ENCODE data around the gene KLRG1.

Gene KLRG1

DNA sequence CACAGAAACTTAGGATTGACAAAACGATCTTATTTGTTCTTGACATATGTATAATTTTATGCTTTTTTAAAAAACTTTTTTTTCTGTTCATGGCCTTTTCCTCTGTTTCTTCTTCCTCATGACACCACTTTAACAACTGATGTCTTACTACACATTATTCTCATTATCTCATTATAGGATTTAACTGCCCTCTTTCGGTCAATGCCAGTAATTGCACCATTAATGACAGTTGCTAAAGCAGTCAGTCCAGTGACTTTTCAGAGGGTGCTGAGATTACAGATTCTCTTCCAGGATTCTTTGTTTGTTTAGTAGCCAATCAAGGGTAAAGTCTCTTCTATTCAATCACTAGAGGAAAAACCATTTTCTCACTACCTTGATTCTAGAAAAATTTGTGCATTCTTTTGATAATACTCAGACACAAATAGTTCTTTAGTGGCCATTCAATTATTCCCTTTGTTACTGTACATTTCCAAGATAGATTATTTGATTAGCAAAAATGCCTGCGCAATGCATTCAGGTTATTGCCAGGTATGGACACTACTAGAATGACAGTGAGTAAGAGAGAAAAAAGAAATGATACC is 50.1 kb downstream of the KLRG1 start:
- no peak overlapping the region for H3K27ac Mint-ChIP-seq
- H3K4me1 Mint-ChIP-seq, result no peaks in the 10 kb centered on the region
- H3K9me3 Mint-ChIP-seq, result no peaks in the 10 kb centered on the region
- no peaks in the 10 kb centered on the region for H3K36me3 Mint-ChIP-seq (ENCODE audit: low read depth)
- no peak overlapping the region for H3K4me3 Mint-ChIP-seq
- H3K27me3 Mint-ChIP-seq (ENCODE audit: low read depth), result no peaks in the 10 kb centered on the region
- TF ChIP-seq, protein P1, sequence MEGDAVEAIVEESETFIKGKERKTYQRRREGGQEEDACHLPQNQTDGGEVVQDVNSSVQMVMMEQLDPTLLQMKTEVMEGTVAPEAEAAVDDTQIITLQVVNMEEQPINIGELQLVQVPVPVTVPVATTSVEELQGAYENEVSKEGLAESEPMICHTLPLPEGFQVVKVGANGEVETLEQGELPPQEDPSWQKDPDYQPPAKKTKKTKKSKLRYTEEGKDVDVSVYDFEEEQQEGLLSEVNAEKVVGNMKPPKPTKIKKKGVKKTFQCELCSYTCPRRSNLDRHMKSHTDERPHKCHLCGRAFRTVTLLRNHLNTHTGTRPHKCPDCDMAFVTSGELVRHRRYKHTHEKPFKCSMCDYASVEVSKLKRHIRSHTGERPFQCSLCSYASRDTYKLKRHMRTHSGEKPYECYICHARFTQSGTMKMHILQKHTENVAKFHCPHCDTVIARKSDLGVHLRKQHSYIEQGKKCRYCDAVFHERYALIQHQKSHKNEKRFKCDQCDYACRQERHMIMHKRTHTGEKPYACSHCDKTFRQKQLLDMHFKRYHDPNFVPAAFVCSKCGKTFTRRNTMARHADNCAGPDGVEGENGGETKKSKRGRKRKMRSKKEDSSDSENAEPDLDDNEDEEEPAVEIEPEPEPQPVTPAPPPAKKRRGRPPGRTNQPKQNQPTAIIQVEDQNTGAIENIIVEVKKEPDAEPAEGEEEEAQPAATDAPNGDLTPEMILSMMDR (IDR thresholded peaks at IDR 0.05; ENCODE audit: unreplicated experiment in 3 of 3), result peak; percentile 70 to 84 (median 72)

DNA sequence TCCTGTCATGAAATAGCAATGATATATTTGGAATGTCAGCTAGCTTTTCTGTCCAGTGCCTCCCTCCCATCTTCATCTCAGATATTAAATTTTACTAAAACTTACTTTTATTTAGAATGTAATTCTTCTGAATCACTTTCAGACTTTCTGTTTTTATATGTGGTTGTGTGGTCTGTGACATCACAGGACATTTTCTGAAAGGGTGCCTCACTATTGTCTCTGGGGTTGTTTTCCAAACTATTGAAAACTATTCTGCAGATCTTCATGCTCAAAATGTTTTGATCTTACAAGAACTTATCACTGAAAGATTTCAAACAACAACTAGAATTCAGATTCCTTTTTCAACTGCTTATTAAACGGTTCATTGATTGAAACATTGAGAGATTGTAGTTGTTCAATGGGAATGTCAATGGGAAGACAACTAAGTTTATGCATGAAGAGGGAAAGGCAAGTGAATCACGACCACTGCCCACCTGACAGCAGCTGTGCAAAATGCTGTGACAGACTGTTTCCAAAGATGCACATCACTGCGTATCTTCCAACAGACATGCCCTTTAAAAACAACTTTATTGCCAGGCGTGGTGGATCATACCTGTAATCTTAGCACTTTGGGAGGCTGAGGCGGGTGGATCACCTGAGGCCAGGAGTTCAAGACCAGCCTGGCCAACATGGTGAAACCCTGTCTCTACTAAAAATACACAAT is 51.3 kb downstream of the KLRG1 start:
- no peak overlapping the region for H3K27ac Mint-ChIP-seq

DNA sequence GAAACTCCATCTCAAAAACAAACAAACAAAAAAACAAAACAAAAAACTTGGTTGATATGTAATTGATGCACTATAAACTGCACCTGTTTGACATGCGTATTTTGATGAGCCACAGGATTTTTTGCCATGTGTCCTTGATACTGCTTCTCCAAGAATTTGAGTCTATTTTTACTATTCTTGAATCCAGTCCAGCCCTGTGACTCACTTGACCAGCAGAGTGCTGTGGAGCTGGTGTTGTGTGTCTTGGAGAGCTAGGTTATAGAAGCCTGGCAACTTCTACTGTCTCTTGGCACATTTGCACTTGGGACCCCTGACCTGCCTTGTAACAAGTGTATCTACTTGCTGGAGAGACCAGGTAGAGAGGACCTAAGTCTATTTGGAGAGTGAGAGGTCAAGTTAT is 52.0 kb downstream of the KLRG1 start:
- H3K36me3 Mint-ChIP-seq (ENCODE audit: low read depth), result no peaks in the 10 kb centered on the region
- no peaks in the 10 kb centered on the region for H3K9me3 Mint-ChIP-seq
- no peak overlapping the region for H3K4me3 Mint-ChIP-seq
- no peaks in the 10 kb centered on the region for H3K27me3 Mint-ChIP-seq (ENCODE audit: low read depth)
- no peak overlapping the region for H3K27ac Mint-ChIP-seq
- TF ChIP-seq, protein P1 (IDR thresholded peaks at IDR 0.05; ENCODE audit: unreplicated experiment in 3 of 3), result no peak
- H3K4me1 Mint-ChIP-seq, result no peaks in the 10 kb centered on the region

More for the DNA sequence above, 51.3 kb downstream of the KLRG1 start:
- H3K9me3 Mint-ChIP-seq, result no peaks in the 10 kb centered on the region
- H3K4me3 Mint-ChIP-seq, result no peak overlapping the region
- H3K4me1 Mint-ChIP-seq, result no peaks in the 10 kb centered on the region
- H3K27me3 Mint-ChIP-seq (ENCODE audit: low read depth), result no peaks in the 10 kb centered on the region
- TF ChIP-seq, protein P1 (IDR thresholded peaks at IDR 0.05; ENCODE audit: unreplicated experiment in 3 of 3), result no peak
- H3K36me3 Mint-ChIP-seq (ENCODE audit: low read depth), result no peaks in the 10 kb centered on the region

DNA sequence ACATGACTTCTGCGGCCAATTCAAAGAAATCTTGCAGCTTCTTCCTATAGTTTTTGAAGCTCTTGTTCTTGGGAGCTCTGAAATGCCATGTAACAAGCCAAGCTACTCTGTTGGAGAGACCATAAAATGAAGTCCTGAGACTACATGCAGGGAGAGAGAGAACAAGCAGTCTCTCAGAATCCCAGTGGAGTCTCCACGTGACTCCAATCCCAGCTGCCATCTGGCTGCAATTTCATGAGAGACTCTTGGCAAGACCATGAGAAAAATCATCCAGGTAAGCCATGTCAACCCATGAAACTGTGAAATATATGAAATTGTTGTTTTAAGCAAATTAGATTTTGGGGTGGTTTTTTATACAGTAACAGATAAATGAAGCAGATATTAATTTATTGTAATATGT is 54.4 kb downstream of the KLRG1 start:
- no peak overlapping the region for H3K4me3 Mint-ChIP-seq
- no peaks in the 10 kb centered on the region for H3K4me1 Mint-ChIP-seq
- TF ChIP-seq, protein P1 (IDR thresholded peaks at IDR 0.05; ENCODE audit: unreplicated experiment in 3 of 3), result no peak
- no peaks in the 10 kb centered on the region for H3K9me3 Mint-ChIP-seq
- no peaks in the 10 kb centered on the region for H3K27me3 Mint-ChIP-seq (ENCODE audit: low read depth)
- H3K27ac Mint-ChIP-seq, result no peak overlapping the region
- no peaks in the 10 kb centered on the region for H3K36me3 Mint-ChIP-seq (ENCODE audit: low read depth)

DNA sequence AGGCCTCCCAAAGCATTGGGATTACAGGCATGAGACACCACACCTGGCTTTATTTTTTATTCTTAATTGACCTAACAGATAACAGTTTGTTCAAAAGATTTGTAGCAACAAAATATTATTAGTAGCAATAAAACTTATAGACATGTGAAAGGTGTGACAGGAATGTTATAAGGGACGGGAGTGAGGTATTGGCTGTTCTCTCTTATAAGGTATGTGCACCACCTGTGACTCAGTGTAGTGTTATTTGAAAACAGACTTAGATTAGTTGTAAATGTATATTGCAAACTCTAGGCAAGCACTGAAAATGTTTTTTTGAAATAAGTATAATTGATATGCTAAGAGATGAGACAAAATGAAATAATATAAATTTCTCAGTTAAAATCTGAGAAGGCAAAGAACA is 57.8 kb downstream of the KLRG1 start:
- H3K9me3 Mint-ChIP-seq, result no peaks in the 10 kb centered on the region
- H3K27me3 Mint-ChIP-seq (ENCODE audit: low read depth), result no peaks in the 10 kb centered on the region
- H3K36me3 Mint-ChIP-seq (ENCODE audit: low read depth), result no peaks in the 10 kb centered on the region
- H3K27ac Mint-ChIP-seq, result no peak overlapping the region
- H3K4me1 Mint-ChIP-seq, result peaks cover 5% of the 10 kb centered on the region
- no peak overlapping the region for H3K4me3 Mint-ChIP-seq
- TF ChIP-seq, protein P1 (IDR thresholded peaks at IDR 0.05; ENCODE audit: unreplicated experiment in 3 of 3), result no peak

DNA sequence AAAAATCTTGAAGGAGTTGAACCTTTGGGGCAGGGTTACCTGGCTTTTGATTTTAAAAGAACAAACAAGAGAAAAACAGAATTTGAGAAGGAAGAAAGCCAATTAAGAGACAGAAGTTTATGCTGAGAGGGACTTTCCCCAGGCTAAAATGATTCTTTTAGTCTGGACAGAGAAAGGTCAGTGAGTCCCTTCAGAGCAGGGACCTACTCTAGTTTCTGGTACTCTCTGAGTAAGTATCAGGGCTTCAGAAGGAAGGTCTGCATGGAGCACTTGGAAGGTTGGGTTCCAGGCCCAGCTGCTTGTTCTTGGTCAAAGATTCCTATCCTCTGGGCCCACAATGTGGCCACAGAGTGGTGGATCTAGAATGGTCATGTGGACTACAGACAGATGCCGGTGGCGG is 59.6 kb downstream of the KLRG1 start:
- Mint-ChIP-seq H3K4me1 (peaks cover 14% of the 10 kb centered on the region), H3K27ac (no peak overlapping the region), H3K4me3 (no peak overlapping the region), H3K36me3 (ENCODE audit: low read depth) (no peaks in the 10 kb centered on the region), H3K9me3 (no peaks in the 10 kb centered on the region), H3K27me3 (ENCODE audit: low read depth) (no peaks in the 10 kb centered on the region)
- TF ChIP-seq, protein P1 (IDR thresholded peaks at IDR 0.05; ENCODE audit: unreplicated experiment in 3 of 3), result no peak

All from nephron (organoid).